ENCODE results near the gene LTO1.
A peak's percentile ranks its signal among the peaks of the same experiment; 100 is the strongest.

The LTO1 gene

GRCh38 chr11:69657911-69658625 lies 17.1 kb downstream of the LTO1 start:
- DNase-seq (ENCODE audit: low spot score): no peak

GRCh38 chr11:69657456-69657910 lies 17.7 kb downstream of the LTO1 start:
- DNase-seq (ENCODE audit: low spot score): no peak

- no peak for DNase-seq (ENCODE audit: low spot score)
Observed at GRCh38 chr11:69656536-69657455, 18.4 kb downstream of the LTO1 start.

GRCh38 chr11:69655479-69656428 lies 19.4 kb downstream of the LTO1 start:
- DNase-seq (ENCODE audit: low spot score): no peak

- peak; percentile 64 for DNase-seq (ENCODE audit: low spot score)
Observed at GRCh38 chr11:69654660-69655478, 20.3 kb downstream of the LTO1 start.

- no peak for DNase-seq (ENCODE audit: low spot score)
Observed at GRCh38 chr11:69654001-69654659, 21.0 kb downstream of the LTO1 start.

- no peak for DNase-seq (ENCODE audit: low spot score)
Observed at GRCh38 chr11:69653406-69653960, 21.7 kb downstream of the LTO1 start.

- no peak for DNase-seq (ENCODE audit: low spot score)
Observed at GRCh38 chr11:69652999-69653398, 22.2 kb downstream of the LTO1 start.

GRCh38 chr11:69651834-69652620 lies 23.1 kb downstream of the LTO1 start:
- DNase-seq (ENCODE audit: low spot score): no peak

- no peak for DNase-seq (ENCODE audit: low spot score)
Observed at GRCh38 chr11:69650832-69651344, 24.3 kb downstream of the LTO1 start.

GRCh38 chr11:69650081-69650831 lies 24.9 kb downstream of the LTO1 start:
- no peak for DNase-seq (ENCODE audit: low spot score)

GRCh38 chr11:69649576-69649900 lies 25.6 kb downstream of the LTO1 start:
- no peak for DNase-seq (ENCODE audit: low spot score)

- DNase-seq (ENCODE audit: low spot score): no peak
Observed at GRCh38 chr11:69648679-69649575, 26.2 kb downstream of the LTO1 start.

- no peak for DNase-seq (ENCODE audit: low spot score)
Observed at GRCh38 chr11:69647761-69648497, 27.2 kb downstream of the LTO1 start.

- DNase-seq (ENCODE audit: low spot score): no peak
Observed at GRCh38 chr11:69647390-69647748, 27.8 kb downstream of the LTO1 start.

- DNase-seq (ENCODE audit: low spot score): no peak
Observed at GRCh38 chr11:69646493-69647389, 28.4 kb downstream of the LTO1 start.

Measured in hepatic stellate cell (primary cell).